Mucosa of descending colon (tissue), 3 donors: ENCODE data around the gene CCDC177. TPM values are rescaled to one million over a fixed set of nuclear protein-coding genes. Genes with fewer than 3 reads are reported as not detected.
A peak's percentile ranks its signal among the peaks of the same experiment; 100 is the strongest.

ENCODE experiments used
- ATAC-seq: fragments of 200-7000 bp; cut with Tn5 transposase; one replicate; pipeline ENCODE4 v1.9.1; 2020; ENCODE audit warnings: mild to moderate bottlenecking, moderate library complexity
- DNase-seq, 3 donors: peaks; one replicate each; pipeline ENCODE4 v3.0.0-alpha.2; 2020
- H3K36me3 ChIP-seq: fragments of 200-600 bp; one replicate; pipeline ENCODE4 v1.8.0; 2021; ENCODE audit warnings: low read depth, mild to moderate bottlenecking
- H3K4me1 ChIP-seq: fragments of 200-600 bp; one replicate; pipeline ENCODE4 v1.8.0; 2021; ENCODE audit warnings: low read depth, mild to moderate bottlenecking
- H3K4me3 ChIP-seq: fragments of 200-600 bp; one replicate; pipeline ENCODE4 v1.8.0; 2021; ENCODE audit warnings: mild to moderate bottlenecking
- H3K9me3 ChIP-seq: fragments of 200-600 bp; one replicate; pipeline ENCODE4 v1.8.0; 2021; ENCODE audit warnings: mild to moderate bottlenecking
- intact Hi-C, 2 donors: fragments of 100-400 bp; cut with DNase I in 1 of 2; cut with micrococcal nuclease in 1 of 2; formaldehyde crosslinking; loops; one replicate each; pipeline versions ENCODE4 v1.11.0 to v1.11.1; 2022; cut with DNase I, micrococcal nuclease
- total RNA-seq, 3 donors: library from RNA; stranded (reverse); fragmentation: NEBNext Ultra II Directional in 2 of 3; extraction: Animal tissue kit (Norgen Biotek cat#: 25700) in 2 of 3; gene quantifications; one replicate each; pipeline versions ENCODE4 v1.2.1 to v1.2.4, GENCODE V29; 2021 to 2023
- TF ChIP-seq, protein P1 (sequence below): fragments of 200-600 bp; IDR thresholded peaks from one replicate; pipeline ENCODE4 v1.8.0; 2022; ENCODE audit warnings: antibody characterized with exemption, mild to moderate bottlenecking
- donor health status: DM: no; HTN: no; CAD: no; lungs with moderate emphysema.
- donor health status: DM: no; HTN: no; CAD: no.
- donor health status: DM: no; HTN: yes; CAD: no.

The CCDC177 gene
- total RNA-seq, 3 donors from 2014 or later = not detected

DNA sequence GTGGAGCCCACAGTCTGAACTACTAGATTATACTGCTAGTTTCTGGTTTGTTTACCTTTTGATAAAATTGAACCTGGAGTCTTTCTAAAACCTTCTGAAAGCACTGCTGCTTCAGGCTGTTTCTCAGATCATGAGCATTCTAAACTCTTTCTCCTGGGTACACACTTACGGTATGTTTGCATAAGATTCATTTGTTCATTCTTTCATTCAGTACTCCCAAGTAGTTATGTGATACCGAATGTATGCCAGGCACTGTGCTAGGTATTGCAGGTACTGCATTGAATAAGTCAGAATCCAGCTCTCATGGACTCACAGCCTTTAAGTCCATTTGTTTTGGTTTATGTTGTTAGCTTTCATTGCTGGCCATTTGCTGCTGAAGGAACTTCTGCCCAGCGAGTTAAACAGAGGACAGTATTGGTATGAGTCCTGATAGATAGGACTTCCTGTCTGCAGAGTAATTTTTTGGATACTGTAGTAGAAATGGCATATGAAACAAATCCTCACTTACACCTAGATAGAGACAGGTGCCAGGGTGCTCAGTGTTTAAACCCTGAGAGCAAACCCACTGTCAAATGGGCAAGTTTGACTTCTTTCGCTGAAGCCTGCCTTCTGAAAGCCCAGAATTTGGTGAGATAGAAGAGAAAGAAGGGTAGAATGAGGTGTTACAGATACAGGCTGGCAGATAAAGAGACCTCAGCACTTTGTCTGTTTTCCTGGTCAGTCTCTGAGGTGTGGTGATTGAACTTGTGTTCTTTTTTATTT lies 38.8 kb upstream of the CCDC177 start:
- H3K4me3 ChIP-seq = no peak overlapping the region
- no peak for DNase-seq
- no peaks in the 10 kb centered on the region for H3K36me3 ChIP-seq
- H3K9me3 ChIP-seq = no peaks in the 10 kb centered on the region
- intact Hi-C loops = loop anchor here in 1 of 2 donors (10.0 kb wide), 1 partner anchor 51 kb away; no protein-coding TSS in a partner anchor
- H3K4me1 ChIP-seq = peaks cover 59% of the 10 kb centered on the region
- TF ChIP-seq, protein P1, sequence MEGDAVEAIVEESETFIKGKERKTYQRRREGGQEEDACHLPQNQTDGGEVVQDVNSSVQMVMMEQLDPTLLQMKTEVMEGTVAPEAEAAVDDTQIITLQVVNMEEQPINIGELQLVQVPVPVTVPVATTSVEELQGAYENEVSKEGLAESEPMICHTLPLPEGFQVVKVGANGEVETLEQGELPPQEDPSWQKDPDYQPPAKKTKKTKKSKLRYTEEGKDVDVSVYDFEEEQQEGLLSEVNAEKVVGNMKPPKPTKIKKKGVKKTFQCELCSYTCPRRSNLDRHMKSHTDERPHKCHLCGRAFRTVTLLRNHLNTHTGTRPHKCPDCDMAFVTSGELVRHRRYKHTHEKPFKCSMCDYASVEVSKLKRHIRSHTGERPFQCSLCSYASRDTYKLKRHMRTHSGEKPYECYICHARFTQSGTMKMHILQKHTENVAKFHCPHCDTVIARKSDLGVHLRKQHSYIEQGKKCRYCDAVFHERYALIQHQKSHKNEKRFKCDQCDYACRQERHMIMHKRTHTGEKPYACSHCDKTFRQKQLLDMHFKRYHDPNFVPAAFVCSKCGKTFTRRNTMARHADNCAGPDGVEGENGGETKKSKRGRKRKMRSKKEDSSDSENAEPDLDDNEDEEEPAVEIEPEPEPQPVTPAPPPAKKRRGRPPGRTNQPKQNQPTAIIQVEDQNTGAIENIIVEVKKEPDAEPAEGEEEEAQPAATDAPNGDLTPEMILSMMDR = no peak
- ATAC-seq = no peak

DNA sequence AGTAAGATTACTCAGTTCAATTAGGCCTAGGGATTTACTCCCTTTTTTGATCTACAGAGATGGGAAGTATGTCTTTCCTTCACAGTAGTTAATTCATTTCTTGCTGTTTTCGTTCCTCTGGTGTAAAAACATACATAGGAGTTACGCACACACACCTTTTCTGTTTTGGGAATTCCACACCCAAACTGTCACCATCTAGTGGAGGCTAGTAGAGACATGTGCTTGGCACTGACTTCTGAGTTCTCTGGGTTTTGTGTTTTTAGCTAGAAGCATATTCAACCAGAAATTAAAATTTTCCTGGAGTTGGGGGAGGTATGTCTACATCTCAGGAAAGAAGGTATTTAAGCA lies 38.1 kb upstream of the CCDC177 start:
- TF ChIP-seq, protein P1 = no peak
- Histone ChIP-seq H3K9me3 (no peaks in the 10 kb centered on the region), H3K36me3 (no peaks in the 10 kb centered on the region), H3K4me1 (peaks cover 57% of the 10 kb centered on the region), H3K4me3 (no peak overlapping the region)
- no peak for ATAC-seq
- intact Hi-C loops = loop anchor here in 1 of 2 donors (10.0 kb wide), 1 partner anchor 52 kb away; no protein-coding TSS in a partner anchor
- DNase-seq = no peak

DNA sequence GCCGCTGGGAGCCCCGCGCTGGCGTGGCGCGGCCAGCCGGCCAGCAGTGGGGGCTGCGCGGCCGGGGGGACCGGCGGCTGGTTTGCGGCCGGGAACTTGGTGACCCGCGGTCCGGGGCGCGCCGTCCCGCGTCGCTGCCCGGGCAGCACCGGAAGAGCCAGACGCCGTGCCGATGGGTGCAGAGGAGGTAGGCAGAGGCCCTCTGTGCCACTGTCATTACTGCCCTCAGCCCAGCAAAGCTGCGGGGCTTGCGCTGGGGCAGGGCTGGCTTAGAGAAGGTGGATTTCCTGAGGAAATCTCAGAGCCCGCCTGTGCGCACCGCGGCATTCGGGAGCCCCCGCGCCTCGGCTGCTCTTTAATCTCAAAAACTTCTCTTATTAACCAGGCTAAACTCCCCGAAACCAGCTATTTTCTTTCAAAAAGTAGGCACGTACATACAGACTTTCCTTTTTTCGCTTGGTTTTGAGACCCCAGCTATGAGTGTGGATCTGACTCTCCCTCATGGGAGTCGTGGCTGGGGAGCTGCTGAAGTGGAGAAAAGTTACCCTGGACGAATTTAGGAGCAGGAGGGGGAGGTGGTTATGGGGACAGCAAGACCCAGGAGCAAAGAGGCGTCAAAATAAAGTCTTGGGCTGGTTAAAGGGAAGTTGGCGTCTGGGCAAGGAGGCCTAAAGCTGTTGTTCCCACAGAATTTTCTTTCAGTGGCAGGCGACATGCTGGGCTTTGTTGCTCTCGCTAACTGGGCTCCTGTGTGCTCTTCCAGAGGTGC lies 37.5 kb upstream of the CCDC177 start:
- Histone ChIP-seq H3K36me3 (no peaks in the 10 kb centered on the region), H3K9me3 (no peaks in the 10 kb centered on the region), H3K4me3 (peak overlapping the region; percentile 74), H3K4me1 (peaks cover 57% of the 10 kb centered on the region)
- intact Hi-C loops = loop anchor here in 1 of 2 donors (10.0 kb wide), 1 partner anchor 53 kb away; no protein-coding TSS in a partner anchor
- TF ChIP-seq, protein P1 = no peak
- DNase-seq (peak; percentile 51 to 70 (median 69)), ATAC-seq (peak; percentile 27)

DNA sequence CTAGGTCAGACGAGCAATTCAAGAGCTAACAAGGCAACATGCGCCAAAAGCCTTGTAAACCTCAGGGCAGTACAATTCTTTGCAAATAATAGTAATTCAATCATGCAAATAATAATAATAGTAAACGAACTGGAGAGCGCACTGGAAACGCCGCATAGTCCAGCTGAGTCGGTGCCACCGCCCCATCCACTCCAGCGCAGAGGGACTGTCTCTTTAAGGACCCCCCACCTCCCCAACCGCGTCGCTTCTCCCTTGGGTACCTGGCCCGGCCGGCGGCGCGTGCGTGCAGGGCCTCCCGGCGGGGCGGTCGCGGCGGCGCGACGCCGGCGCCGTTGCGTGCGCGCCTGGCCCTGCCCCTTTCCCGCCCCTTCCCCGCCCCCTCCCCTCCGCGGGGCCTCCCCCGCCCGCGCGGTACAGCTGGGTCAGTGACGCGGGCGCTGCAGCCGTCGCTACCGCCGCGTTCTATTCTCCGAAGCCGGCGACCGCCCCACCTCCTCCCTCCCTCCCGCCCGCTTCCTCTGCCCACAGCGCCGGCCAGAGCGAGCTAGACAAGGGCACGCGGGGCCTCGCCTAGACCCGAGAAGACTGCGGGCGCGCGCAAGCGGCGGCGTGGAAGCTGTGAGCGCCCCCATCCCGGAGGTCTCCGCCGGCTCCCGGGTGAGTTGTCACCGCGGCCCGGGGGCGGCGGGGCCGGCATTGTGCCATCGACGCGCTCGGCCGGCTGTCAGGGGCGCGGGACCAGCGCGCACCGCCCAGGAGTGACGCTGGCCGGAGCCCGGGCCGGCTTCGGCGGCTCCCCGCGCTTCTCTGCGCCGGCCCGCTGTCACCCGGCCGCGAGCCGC lies 36.7 kb upstream of the CCDC177 start, which contains the start of gene SUSD6:
Gene SUSD6 (plus strand): TSS at position 425 of the 842 bp plus-strand sequence. CDS start 46,997 bp downstream, outside the sequence.
- ATAC-seq = peak; percentile 82
- Histone ChIP-seq H3K36me3 (no peaks in the 10 kb centered on the region), H3K4me1 (peaks cover 56% of the 10 kb centered on the region), H3K9me3 (no peaks in the 10 kb centered on the region), H3K4me3 (peak within 1 kb of the TSS; percentile 74)
- TF ChIP-seq, protein P1 = no peak
- DNase-seq = peak; percentile 91 to 95 (median 95)
- intact Hi-C loops = loop anchor here in 1 of 2 donors (10.0 kb wide), 1 partner anchor 53 kb away; no protein-coding TSS in a partner anchor

DNA sequence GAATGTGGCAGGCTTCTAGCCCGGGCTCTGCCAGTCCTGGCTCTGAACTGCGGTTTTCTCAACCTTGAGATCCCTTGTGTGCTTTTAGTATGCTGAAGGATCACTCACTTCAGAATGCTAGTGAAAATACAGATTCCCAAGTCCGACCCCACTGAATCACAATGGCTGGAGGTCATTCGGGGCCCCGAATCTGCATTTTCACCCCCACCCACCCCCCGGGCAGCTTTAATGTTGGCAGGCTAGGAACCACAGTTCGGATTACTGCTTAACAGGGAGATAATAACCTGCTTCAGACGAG lies 36.2 kb upstream of the CCDC177 start:
- no peaks in the 10 kb centered on the region for H3K36me3 ChIP-seq
- H3K4me1 ChIP-seq = peaks cover 54% of the 10 kb centered on the region
- TF ChIP-seq, protein P1 = no peak
- no peaks in the 10 kb centered on the region for H3K9me3 ChIP-seq
- intact Hi-C loops = loop anchor here in 1 of 2 donors (10.0 kb wide), 1 partner anchor 54 kb away; no protein-coding TSS in a partner anchor
- DNase-seq (no peak), ATAC-seq (no peak)
- H3K4me3 ChIP-seq = peak overlapping the region; percentile 74
